ENCODE measurements around the gene CDK14.

The CDK14 gene

DNA sequence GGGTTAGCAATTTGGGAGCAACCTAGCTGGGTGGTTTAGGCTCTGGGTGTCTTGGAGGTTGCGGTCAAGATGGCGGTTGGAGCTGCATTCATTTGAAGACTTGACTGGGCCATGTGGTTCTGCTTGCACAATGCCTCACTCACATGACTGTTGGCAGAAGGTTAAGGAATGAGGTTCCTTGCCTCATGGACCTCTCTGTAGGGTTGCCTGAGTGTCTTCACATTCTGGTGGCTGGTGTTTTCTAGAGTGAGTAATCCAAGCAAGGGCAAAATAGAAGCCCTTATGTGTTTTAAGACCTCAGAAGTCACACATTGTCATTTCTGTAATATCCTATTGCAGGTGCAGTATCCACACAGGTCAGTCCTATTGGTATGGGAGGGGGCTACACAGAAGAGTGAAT lies 52.0 kb downstream of the CDK14 start:
- DNase-seq (no peak), ATAC-seq (no peak)
- Mint-ChIP-seq H3K4me3 (no peak overlapping the region), H3K4me1 (no peaks in the 10 kb centered on the region), H3K27ac (no peak overlapping the region), H3K9me3 (peaks cover under 1 to 6% of the 10 kb centered on the region in 2 donors), H3K27me3 (no peaks in the 10 kb centered on the region)

DNA sequence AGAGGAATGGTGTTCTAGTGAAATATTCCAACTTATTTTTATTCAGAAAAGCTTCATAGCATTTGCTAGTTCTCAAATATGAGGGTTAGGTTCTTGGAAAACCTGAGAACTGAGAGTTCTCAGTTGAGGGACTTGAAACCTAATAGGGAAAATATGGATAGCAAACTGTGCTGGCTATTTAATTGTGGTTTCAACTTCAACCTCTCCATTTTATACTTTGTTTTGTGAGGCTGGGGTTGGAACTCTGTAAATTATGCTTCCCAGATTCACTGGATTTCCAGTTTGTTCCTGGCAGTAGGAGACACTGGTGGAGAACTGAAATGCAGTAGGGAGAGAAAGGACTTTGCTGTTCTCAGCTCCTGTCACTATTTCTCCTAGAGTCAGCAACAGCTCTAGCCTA lies 52.7 kb downstream of the CDK14 start:
- Mint-ChIP-seq H3K27ac (no peak overlapping the region), H3K4me3 (no peak overlapping the region), H3K9me3 (peaks cover 0 to 6% of the 10 kb centered on the region in 2 donors), H3K4me1 (no peaks in the 10 kb centered on the region), H3K27me3 (no peaks in the 10 kb centered on the region)
- no peak for DNase-seq
- ATAC-seq = no peak

DNA sequence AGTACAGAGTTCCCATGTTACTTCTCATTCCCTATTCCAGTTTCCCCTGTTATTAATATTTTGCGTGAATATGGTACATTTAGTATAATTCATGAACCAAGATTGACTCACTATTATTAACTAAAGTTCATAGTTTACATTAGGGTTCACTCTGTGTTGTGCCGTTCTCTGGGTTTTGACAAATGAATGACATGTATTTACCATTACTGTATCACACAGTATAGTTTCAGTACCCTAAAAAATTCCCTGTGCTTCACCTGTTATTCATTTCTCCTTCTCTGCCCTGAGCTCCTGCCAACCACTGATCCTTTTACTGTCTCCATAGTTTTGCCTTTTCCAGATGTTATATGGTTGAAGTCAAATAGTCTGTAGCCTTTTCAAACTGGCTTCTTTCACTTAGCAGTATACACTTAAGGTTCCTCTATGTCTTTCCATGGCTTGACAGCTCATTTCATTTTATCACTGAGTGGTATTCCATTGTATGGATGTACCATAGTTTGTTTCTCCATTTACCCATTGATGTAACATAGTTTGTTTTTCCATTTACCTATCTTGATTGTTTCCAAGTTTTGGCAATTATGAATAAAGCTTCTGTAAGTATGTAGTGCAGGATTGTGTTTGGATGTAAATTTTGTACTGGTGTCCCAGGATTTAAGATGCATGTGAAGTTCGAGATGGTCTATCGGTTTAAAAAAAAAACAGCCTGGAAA lies 58.8 kb downstream of the CDK14 start:
- Mint-ChIP-seq H3K27me3 (no peaks in the 10 kb centered on the region), H3K4me3 (no peak overlapping the region), H3K4me1 (no peaks in the 10 kb centered on the region), H3K27ac (no peak overlapping the region), H3K9me3 (peaks cover 0 to 6% of the 10 kb centered on the region in 2 donors)
- ATAC-seq (no peak), DNase-seq (no peak)

DNA sequence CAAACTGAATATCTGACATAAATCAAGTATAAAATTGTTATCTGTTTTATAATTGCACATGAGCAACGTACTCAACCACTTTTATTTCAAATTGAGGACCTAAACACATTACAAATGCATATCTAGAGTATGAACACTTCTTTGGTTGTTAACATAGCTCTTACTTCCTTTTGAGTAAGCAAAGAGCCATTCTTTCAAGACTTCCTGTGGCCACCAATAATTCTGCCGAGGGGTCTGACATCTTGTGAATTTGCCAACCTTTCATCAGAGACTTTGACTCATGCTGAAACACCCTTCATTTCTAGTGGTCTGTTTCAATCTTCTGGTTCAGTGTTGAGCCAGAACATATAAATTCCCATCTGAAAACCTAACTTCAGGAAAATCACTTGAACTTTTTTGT lies 59.4 kb downstream of the CDK14 start:
- no peaks in the 10 kb centered on the region for H3K27me3 Mint-ChIP-seq
- DNase-seq (no peak), ATAC-seq (no peak)
- peaks cover 0 to 6% of the 10 kb centered on the region in 2 donors for H3K9me3 Mint-ChIP-seq
- H3K4me3 Mint-ChIP-seq = no peak overlapping the region
- H3K4me1 Mint-ChIP-seq = no peaks in the 10 kb centered on the region
- H3K27ac Mint-ChIP-seq = no peak overlapping the region

DNA sequence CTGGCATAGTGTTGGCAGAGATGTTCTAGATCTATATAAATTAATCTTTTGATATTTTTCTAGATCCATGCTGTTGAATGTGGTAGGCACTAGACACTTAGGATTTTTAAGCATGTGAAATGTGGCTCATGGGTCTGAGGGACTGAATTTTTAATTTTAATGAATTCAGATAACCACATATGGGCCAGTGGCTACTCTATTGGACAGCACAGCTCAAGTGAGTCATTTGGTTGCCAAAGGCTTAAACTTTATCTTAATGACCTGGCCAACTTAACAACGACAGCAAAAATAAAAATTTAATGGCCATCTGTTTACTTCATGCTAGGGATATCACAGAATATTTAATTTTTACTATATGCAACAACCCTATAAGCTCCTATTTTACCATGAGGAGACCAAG lies 61.4 kb downstream of the CDK14 start:
- ATAC-seq (no peak), DNase-seq (no peak)
- H3K27ac Mint-ChIP-seq = no peak overlapping the region
- H3K4me1 Mint-ChIP-seq = no peaks in the 10 kb centered on the region
- no peaks in the 10 kb centered on the region for H3K27me3 Mint-ChIP-seq
- H3K4me3 Mint-ChIP-seq = no peak overlapping the region
- no peaks in the 10 kb centered on the region for H3K9me3 Mint-ChIP-seq

DNA sequence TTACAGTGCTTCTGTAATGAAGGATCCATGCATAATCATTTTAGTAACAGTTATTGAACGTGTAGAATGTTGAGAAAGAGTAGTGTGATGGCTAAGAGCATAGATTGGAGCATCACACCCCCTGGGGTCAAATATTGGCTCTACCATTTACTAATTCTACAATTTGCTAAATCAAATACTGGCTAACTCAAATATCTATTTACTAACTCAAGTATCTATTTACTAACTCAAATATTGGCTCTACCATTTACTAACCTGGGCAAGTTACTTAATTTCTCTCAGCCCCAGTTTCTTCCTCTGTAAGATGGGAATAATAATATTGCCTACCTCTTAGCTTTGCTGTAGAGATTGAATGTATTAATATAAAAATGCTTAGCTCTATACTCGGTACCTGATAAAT lies 64.0 kb downstream of the CDK14 start:
- no peak overlapping the region for H3K27ac Mint-ChIP-seq
- DNase-seq (no peak), ATAC-seq (no peak)
- no peak overlapping the region for H3K4me3 Mint-ChIP-seq
- H3K4me1 Mint-ChIP-seq = no peaks in the 10 kb centered on the region
- no peaks in the 10 kb centered on the region for H3K9me3 Mint-ChIP-seq
- no peaks in the 10 kb centered on the region for H3K27me3 Mint-ChIP-seq

DNA sequence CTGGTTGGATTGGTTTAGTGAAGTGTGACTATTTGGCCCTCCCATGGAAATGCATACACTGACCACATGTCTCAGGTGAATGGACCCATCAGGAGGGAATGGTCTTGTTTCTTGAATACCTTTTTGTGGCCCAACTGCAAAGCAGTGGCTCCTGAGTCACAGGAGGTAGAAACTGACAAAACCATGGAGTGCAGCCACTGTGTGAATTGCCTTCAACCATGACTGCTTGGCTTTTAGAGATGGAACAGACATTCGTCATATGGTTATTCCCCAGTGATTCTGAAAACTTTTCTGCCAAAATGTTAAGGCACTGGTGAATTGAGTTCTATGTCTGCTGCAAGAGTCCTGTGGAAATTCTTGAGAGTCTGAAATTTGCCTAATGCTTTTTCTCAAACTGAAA lies 64.7 kb downstream of the CDK14 start:
- no peak overlapping the region for H3K27ac Mint-ChIP-seq
- no peaks in the 10 kb centered on the region for H3K4me1 Mint-ChIP-seq

DNA sequence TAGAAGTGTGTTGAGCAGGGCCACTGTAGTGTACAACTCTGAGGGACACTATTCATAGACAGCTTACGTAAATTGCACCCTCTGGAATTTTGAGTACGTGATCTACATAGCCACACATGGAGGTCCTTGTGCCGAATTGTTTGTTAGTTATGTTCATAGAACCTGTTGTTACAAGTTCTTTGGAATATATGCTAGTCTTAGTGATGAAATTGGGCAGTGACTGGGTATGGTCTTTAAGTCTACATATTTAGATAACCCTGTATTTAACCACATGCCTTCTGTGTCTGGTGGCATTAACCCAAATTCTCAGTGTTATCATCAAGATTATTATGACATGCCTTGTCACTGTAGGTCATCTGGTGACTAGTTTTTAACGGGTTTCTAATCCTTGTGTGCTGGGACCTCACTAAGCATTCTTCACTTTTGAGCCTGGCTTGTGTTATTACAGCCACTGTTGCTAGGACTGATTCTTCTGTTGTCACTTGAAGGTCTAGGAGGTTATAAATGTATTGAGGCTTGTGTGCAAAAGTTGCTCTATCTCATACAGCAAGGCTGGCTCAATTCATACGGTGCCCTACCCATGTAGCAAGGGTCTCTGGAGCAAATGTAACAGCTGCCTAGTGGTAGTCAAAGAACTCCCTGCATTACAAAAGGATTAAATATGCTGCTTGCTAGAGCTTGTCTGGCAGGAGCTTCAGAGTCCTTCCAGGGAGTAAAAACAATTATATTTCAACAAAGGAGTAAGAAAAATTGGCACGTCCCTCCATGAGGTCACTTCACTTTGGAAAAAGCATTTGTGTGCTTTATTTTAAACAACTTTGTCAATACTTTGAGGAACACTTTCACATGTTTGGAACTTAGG lies 65.4 kb downstream of the CDK14 start:
- DNase-seq (no peak), ATAC-seq (no peak)
- H3K4me3 Mint-ChIP-seq = no peak overlapping the region
- H3K27ac Mint-ChIP-seq = no peak overlapping the region
- H3K27me3 Mint-ChIP-seq = no peaks in the 10 kb centered on the region
- no peaks in the 10 kb centered on the region for H3K4me1 Mint-ChIP-seq
- no peaks in the 10 kb centered on the region for H3K9me3 Mint-ChIP-seq

More for the DNA sequence above, 64.7 kb downstream of the CDK14 start:
- H3K9me3 Mint-ChIP-seq = no peaks in the 10 kb centered on the region
- H3K4me3 Mint-ChIP-seq = no peak overlapping the region
- H3K27me3 Mint-ChIP-seq = no peaks in the 10 kb centered on the region
- no peak for DNase-seq
- ATAC-seq = no peak

DNA sequence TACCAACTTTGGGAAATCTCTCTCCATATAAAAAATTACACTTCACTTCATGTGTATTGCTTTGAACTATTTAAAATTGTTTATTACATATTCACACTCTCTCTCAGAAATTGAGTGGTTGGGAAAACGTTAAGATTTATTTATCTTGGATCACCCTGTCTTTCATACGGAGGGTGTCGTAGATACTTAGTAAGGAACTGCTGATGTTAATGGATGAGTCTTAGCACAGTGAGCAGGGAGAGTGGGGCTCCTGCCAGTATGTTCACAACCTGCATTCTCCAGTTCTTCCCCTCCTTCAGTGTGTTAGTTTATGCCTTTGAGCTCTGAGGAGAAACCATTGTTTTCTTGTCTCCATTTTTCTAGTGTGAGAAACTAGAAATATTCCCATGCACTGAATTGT lies 67.1 kb downstream of the CDK14 start:
- DNase-seq = no peak
- Mint-ChIP-seq H3K4me3 (no peak overlapping the region), H3K27ac (no peak overlapping the region), H3K27me3 (no peaks in the 10 kb centered on the region), H3K4me1 (no peaks in the 10 kb centered on the region), H3K9me3 (no peaks in the 10 kb centered on the region)
- ATAC-seq = no peak

DNA sequence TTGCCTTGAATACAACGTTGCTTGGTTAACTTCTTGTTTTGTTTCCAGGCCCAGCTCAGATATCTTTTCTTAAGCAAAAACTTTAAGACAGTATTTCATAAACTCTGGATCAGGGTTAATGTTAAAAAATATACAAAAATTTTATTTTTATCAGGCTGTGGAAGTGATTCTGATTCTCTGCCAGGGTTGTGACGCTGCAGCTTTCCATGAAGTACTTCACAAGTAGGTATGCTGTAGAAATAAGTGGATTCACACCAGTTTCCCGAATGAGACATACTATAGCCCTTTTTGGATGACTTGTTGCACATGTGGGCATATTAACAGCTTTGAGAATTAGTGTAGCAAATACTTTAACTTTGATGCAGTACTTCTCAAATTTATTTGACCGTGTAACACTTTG lies 70.1 kb downstream of the CDK14 start:
- H3K4me3 Mint-ChIP-seq = no peak overlapping the region
- DNase-seq (no peak), ATAC-seq (no peak)
- no peaks in the 10 kb centered on the region for H3K27me3 Mint-ChIP-seq
- H3K27ac Mint-ChIP-seq = no peak overlapping the region
- H3K9me3 Mint-ChIP-seq = peaks cover 0 to 4% of the 10 kb centered on the region in 2 donors
- H3K4me1 Mint-ChIP-seq = no peaks in the 10 kb centered on the region

DNA sequence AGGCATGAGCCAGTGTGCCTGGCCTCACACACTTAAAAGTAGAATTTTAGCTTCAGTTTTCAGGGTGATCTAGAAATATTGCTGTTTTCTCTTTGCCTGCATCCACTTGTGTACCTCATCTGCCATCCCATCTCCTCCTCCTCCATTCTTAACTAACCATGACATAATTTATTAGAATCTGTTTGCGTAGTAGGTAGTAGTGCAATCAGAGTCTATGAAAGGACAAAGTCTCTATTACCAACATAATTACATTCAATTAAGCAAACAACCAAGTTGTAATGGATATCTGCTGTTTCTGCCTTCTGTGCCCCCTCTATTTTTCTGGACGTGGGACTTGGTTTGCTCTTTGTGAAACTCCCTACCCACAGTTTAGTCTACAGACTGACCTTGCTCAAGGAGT lies 72.9 kb downstream of the CDK14 start:
- no peak for DNase-seq
- no peaks in the 10 kb centered on the region for H3K27me3 Mint-ChIP-seq
- no peaks in the 10 kb centered on the region for H3K4me1 Mint-ChIP-seq
- no peak overlapping the region for H3K27ac Mint-ChIP-seq
- H3K9me3 Mint-ChIP-seq = peaks cover 0 to 4% of the 10 kb centered on the region in 2 donors
- ATAC-seq = no peak
- no peak overlapping the region for H3K4me3 Mint-ChIP-seq

DNA sequence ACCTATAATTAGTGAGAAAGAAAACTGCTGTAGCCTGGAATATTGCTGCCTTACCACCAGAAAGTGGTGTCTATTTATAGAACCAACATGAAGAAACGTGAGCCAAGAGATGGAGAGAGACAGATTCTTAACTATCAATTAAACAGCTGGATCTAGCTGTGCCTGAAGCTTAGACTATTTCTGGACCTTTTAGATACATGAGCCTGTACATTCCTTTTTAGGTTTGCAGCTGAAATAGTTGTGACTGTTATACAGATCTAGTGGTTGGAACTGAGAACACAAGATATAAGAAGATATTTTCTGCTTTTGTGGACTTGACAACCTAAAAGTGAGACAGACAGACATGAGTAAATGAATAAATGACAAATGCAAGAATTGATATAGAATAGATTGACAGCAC lies 73.4 kb downstream of the CDK14 start:
- no peak overlapping the region for H3K27ac Mint-ChIP-seq
- H3K4me1 Mint-ChIP-seq = no peaks in the 10 kb centered on the region

DNA sequence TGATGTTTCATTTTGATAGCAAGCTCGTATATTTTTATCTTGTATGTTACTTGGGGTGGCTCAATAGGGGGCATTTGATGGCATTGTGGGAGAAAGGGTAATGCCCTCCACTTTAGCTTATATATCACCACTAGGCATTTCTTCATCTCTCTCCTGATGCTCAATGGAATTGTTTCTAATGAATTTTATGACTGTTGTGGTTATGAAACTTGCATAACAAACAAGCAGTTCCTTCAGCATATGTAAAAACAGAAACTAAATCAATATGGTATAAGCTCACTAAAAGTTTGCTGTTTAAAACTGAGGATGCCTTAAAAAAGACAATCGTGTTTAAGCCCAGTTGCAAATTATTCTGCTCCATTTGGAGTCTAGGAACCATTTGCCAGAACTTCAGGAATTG lies 75.5 kb downstream of the CDK14 start:
- DNase-seq (no peak), ATAC-seq (no peak)
- no peaks in the 10 kb centered on the region for H3K27me3 Mint-ChIP-seq
- H3K4me3 Mint-ChIP-seq = no peak overlapping the region
- H3K27ac Mint-ChIP-seq = no peak overlapping the region
- H3K4me1 Mint-ChIP-seq = no peaks in the 10 kb centered on the region
- H3K9me3 Mint-ChIP-seq = peaks cover 4 to 7% of the 10 kb centered on the region in 2 donors

More for the DNA sequence above, 73.4 kb downstream of the CDK14 start:
- no peak for DNase-seq
- ATAC-seq = no peak
- H3K4me3 Mint-ChIP-seq = no peak overlapping the region
- H3K27me3 Mint-ChIP-seq = no peaks in the 10 kb centered on the region
- H3K9me3 Mint-ChIP-seq = peaks cover 0 to 4% of the 10 kb centered on the region in 2 donors

DNA sequence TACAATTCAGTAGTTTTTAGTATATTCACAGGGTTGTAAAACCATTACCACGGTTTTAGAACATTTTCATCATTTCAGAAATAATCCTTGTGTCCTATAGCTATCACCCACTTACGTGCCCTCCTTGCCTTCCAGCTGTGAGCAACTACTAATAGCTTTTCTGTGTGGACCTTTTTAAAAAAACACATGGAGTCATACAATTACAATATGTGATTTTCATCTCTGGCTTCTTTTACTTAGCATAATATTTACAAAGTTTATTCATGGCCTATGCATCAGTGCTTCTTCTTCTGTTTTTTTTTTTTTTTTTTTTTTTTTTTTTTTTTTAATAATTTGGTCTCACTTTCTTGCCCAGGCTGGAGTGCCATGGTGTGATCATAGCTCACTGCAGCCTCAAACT lies 76.1 kb downstream of the CDK14 start:
- DNase-seq (no peak), ATAC-seq (no peak)
- no peaks in the 10 kb centered on the region for H3K27me3 Mint-ChIP-seq
- peaks cover 4 to 7% of the 10 kb centered on the region in 2 donors for H3K9me3 Mint-ChIP-seq
- no peaks in the 10 kb centered on the region for H3K4me1 Mint-ChIP-seq
- no peak overlapping the region for H3K27ac Mint-ChIP-seq
- no peak overlapping the region for H3K4me3 Mint-ChIP-seq

DNA sequence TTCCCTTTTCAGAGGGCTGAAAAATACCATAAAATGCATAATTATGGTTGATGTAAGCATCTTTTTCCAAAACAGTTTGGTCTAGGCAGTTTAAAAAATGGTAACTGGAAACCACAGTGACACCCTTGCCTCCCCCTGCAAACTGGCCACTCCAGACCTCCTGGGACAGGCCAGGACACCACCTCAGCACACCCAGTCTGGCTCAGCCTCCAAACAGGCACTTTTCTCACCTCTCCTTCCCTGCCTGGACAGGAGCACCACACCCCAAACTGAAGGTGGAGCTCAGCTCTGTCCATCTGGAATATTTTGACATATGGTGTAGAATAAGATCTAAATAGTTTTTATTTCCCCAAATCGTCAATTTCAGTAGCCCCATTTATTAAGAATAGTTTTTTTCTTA lies 78.5 kb downstream of the CDK14 start:
- no peak overlapping the region for H3K27ac Mint-ChIP-seq
- peaks cover 7% of the 10 kb centered on the region for H3K27me3 Mint-ChIP-seq
- H3K4me3 Mint-ChIP-seq = no peak overlapping the region
- H3K9me3 Mint-ChIP-seq = peaks cover 0 to 7% of the 10 kb centered on the region in 2 donors
- DNase-seq (no peak), ATAC-seq (no peak)
- H3K4me1 Mint-ChIP-seq = no peaks in the 10 kb centered on the region

DNA sequence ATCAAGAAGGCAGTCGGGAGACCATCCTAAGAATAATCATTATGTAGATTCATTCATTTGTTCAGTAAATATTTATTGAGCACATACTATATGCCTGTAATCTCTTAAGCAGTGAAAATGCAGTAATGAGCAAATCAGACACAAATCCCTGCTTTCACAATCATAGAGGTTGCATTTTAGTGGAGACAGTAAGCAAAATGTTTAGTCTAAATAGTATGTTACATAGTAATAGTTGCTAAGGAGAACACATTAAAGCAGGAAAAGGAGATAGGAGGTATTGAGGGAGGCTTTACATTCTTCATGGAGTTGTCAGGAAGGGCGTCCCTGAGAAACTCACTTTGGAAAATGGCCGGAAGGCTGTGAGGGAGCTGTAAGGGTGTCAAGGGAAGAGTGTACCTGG lies 79.9 kb downstream of the CDK14 start:
- DNase-seq (no peak), ATAC-seq (no peak)
- Mint-ChIP-seq H3K9me3 (peaks cover 0 to 7% of the 10 kb centered on the region in 2 donors), H3K27ac (no peak overlapping the region), H3K4me3 (no peak overlapping the region), H3K27me3 (peaks cover 7% of the 10 kb centered on the region), H3K4me1 (no peaks in the 10 kb centered on the region)

Data from stimulated activated naive CD8-positive, alpha-beta T cell treated with anti-CD3 and anti-CD28 coated beads, Interleukin-15, amount 100 ng/mL, for 72 hours (primary cell).